PFSK-1 (cell line): Measurements from ENCODE around the gene TARM1.

Experiments used
- FOXP2 ChIP-seq: optimal IDR thresholded peaks from 2 replicates; pipeline ENCODE3; 2011; ENCODE audit warnings: borderline replicate concordance, control low read depth, inconsistent platforms; ENCODE audit not compliant: insufficient read depth; ENCODE audit errors: extremely low read length, extremely low read depth
- POLR2AphosphoS5 ChIP-seq: IDR thresholded peaks from 2 replicates; pipeline ENCODE4 v1.6.1; 2012; ENCODE audit warnings: low read depth, mild to moderate bottlenecking, control low read depth, low read length, moderate library complexity
- REST ChIP-seq, 2 experiments: IDR thresholded peaks; 2 replicates each; pipeline versions ENCODE4 v1.6.1 to v1.8.0; 2011 to 2012; ENCODE audit warnings: low read depth in 2 of 2, low read length in 2 of 2, control low read depth in 1 of 2, inconsistent platforms in 1 of 2, mild to moderate bottlenecking in 1 of 2, moderate library complexity in 1 of 2; ENCODE audit not compliant: insufficient read depth in 1 of 2
- SIN3A ChIP-seq: IDR thresholded peaks from 2 replicates; pipeline ENCODE4 v1.6.1; 2012; ENCODE audit warnings: mild to moderate bottlenecking, low read length, moderate library complexity, borderline replicate concordance; ENCODE audit not compliant: insufficient read depth
- TAF1 ChIP-seq: IDR thresholded peaks from 2 replicates; pipeline ENCODE4 v1.6.1; 2012; ENCODE audit warnings: low read length, control low read depth, borderline replicate concordance; ENCODE audit not compliant: insufficient read depth

TARM1 gene

GRCh38 chr19:54073829-54074228 is 7.3 kb downstream of the TARM1 start:
- TF ChIP-seq SIN3A (no peak), REST (IDR thresholded peaks at IDR 0.05; ENCODE audit: insufficient read depth in 1 of 2, low read depth in 2 of 2, low read length in 2 of 2) (no peak), FOXP2 (no peak), POLR2AphosphoS5 (no peak), TAF1 (no peak)

GRCh38 chr19:54069470-54069869 is 11.7 kb downstream of the TARM1 start:
- TF ChIP-seq FOXP2: no peak
- TF ChIP-seq TAF1: no peak
- no peak for TF ChIP-seq SIN3A
- no peak for TF ChIP-seq POLR2AphosphoS5
- TF ChIP-seq REST (IDR thresholded peaks at IDR 0.05; ENCODE audit: insufficient read depth in 1 of 2, low read depth in 2 of 2, low read length in 2 of 2): no peak

GRCh38 chr19:54063350-54064116 is 17.6 kb downstream of the TARM1 start, which contains the start of gene VSTM1:
VSTM1 (minus strand) TSS chr19:54063897; CDS start chr19:54063777, 120 bp downstream.
- no peak for TF ChIP-seq SIN3A
- no peak for TF ChIP-seq POLR2AphosphoS5
- no peak for TF ChIP-seq FOXP2
- TF ChIP-seq TAF1: no peak
- no peak for TF ChIP-seq REST (IDR thresholded peaks at IDR 0.05; ENCODE audit: insufficient read depth in 1 of 2, low read depth in 2 of 2, low read length in 2 of 2)

- no peak for TF ChIP-seq POLR2AphosphoS5
- TF ChIP-seq SIN3A: no peak
- TF ChIP-seq FOXP2: no peak
- TF ChIP-seq REST (IDR thresholded peaks at IDR 0.05; ENCODE audit: insufficient read depth in 1 of 2, low read depth in 2 of 2, low read length in 2 of 2): no peak
- TF ChIP-seq TAF1: no peak
Observed at GRCh38 chr19:54062643-54063042, 18.5 kb downstream of the TARM1 start.
